ENCODE results near the gene RNFT2.
"Not testable (repeated sequence)": the region's sequence is repeated elsewhere in the genome, so short reads cannot be mapped to it uniquely, and the experiment has no call there.

The RNFT2 gene

GRCh38 chr12:116745554-116745953, 7.4 kb downstream of the RNFT2 start:
- no peak for DNase-seq

DNA sequence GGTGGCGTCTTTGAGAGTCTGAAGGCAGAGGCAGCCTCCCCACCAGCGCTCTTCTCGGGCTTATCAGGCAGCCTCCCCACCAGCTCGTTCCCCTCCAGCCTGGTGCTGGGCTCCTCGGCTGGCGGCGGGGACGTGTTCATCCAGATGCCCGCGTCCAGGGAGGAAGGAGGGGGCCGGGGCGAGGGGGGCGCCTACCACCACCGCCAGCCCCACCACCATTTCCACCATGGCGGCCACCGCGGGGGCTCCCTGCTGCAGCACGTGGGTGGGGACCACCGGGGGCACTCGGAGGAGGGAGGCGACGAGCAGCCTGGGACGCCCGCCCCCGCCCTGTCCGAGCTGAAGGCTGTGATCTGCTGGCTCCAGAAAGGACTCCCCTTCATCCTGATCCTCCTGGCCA, 11.8 kb downstream of the RNFT2 start:
- DNase-seq: no peak

GRCh38 chr12:116750298-116750697, 12.2 kb downstream of the RNFT2 start:
- no peak for DNase-seq

- DNase-seq: not testable (repeated sequence)
Measured at GRCh38 chr12:116754097-116754496, 16.0 kb downstream of the RNFT2 start.

DNA sequence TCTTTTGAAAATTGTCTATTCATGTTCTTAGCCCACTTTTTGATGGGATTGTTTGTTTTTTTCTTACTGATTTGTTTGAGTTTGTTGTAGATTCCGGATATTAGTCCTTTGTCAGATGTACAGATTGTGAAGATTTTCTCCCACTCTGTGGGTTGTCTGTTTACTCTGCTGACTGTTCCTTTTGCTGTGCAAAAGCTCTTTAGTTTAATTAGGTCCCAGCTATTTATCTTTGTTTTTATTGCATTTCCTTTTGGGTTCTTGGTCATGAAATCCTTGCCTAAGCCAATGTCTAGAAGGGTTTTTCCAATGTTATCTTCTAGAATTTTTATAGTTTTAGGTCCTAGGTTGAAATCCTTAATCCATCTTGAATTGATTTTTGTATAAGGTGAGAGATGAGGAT, 16.7 kb downstream of the RNFT2 start:
- DNase-seq: not testable (repeated sequence)

DNA sequence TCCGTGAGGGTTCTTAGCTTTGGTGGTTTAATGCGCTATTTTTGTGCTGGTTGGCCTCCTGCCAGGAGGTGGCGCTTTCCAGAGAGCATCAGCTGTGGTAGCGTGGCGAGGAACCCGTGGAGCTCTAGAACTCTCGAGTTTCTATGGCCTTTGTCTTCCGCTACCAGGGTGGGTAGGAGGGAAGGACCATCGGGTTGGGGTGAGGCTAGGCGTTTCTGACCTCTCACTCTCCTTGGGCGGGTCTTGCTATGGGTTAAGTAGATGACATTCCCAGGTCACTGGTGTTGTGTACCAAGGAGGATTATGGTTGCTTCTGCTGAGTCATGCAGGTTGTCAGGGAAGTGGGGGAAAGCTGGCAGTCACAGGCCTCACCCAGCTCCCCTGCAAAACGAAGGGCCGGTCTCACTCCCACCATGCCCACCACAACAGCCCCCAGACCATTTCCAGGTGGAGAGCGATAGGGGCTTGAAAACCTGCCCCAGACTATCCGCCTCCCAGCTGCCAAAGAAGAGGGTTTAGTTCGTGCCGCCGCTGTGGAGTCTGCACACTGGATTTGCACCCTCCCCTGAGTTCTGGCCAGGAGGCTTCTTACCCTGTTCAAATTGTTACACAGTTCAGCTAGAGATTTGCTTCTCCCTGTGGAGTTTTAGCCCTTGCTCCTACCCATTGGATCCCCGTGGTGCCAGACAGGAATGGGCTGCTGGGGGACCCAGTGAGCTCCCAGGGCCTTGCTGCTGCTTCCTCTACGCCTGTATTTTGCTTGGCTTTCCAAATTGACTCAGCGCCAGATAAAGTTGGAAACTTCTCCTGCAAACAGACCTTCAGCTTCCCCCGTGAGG, 21.9 kb downstream of the RNFT2 start:
- DNase-seq: no peak

GRCh38 chr12:116760622-116761020, 22.5 kb downstream of the RNFT2 start:
- no peak for DNase-seq

GRCh38 chr12:116761499-116761898, 23.4 kb downstream of the RNFT2 start:
- DNase-seq: no peak

- no peak for DNase-seq
Measured at GRCh38 chr12:116765271-116765670, 27.2 kb downstream of the RNFT2 start.

DNA sequence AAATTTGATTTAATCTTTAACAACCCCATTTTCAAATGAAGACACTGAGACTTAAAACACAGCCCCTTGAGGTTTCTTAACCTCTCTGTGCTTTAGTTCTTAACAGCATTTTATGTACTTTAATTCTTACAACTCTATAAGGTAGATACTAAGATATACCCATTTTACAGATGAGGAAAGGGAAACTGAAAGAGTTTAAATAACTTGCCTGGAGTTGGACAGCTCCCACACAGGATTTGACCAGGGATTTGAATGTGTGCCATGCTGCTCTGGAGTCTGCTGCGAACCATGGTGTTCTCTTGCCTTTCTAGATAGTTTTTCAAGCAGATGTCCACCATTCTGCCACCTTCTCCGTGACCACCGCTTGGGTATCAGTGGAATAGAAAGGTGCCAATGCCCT, 28.2 kb downstream of the RNFT2 start:
- DNase-seq: no peak

- no peak for DNase-seq
Measured at GRCh38 chr12:116766746-116767145, 28.6 kb downstream of the RNFT2 start.

DNA sequence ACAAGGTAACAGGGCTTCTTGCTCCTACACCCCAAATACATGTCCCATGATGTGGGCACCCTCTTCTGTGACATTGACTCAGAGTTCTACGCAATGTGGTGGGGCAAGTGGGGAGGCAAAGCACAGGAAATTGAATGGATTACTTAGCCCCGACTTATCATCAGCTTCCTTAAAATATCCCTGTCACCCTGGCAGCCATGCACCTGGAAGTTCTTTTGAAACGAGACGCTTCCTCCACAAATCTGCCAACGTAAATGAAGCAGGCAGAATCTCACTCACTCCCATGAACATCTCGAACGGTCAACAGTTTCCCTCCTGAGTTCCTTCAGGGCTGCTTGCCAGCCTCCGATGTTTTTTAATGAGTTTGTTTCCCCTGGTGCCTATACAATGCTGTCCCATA, 33.5 kb downstream of the RNFT2 start:
- DNase-seq: no peak

GRCh38 chr12:116773276-116773731, 35.2 kb downstream of the RNFT2 start:
- DNase-seq: no peak

DNA sequence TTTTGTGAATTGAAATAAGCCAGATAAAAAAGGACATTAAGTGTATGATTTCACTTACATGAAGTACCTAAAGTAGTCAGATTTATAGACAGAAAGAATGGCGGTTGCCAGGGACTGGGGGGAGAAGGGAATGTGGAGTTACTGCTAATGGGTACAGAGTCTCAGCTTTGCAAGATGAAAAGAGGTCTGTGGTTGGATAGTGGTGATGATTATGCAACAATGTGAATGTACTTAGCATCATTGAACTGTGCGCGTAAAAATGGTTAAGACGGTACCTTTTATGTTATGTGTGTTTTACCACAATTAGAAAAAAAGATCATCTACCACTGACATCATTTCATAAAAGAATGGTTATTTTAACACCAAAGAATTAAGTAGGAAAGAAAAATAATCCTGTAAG, 35.9 kb downstream of the RNFT2 start:
- no peak for DNase-seq

GRCh38 chr12:116777245-116777644, 39.1 kb downstream of the RNFT2 start:
- no peak for DNase-seq

DNA sequence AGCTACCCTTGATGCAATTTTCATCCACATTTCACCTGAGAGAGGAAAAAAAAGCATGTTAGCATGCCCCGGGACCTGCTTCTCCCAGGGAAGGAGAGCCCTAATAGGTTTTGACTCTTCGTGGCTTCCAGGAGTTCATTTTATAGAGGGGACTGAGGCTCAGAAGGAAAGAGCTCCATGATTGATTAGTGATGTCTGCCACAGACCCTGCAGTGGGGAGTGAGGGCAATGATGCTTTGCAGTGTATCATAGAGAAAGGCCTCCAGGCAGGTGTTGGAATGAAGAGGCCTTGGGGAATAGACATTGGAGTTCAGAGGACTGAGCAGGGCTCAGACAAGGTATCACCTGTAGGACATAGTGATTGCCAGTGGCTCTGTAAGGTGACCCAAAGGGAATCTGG, 41.5 kb downstream of the RNFT2 start:
- no peak for DNase-seq

GRCh38 chr12:116780942-116781341, 42.8 kb downstream of the RNFT2 start:
- DNase-seq: no peak

DNA sequence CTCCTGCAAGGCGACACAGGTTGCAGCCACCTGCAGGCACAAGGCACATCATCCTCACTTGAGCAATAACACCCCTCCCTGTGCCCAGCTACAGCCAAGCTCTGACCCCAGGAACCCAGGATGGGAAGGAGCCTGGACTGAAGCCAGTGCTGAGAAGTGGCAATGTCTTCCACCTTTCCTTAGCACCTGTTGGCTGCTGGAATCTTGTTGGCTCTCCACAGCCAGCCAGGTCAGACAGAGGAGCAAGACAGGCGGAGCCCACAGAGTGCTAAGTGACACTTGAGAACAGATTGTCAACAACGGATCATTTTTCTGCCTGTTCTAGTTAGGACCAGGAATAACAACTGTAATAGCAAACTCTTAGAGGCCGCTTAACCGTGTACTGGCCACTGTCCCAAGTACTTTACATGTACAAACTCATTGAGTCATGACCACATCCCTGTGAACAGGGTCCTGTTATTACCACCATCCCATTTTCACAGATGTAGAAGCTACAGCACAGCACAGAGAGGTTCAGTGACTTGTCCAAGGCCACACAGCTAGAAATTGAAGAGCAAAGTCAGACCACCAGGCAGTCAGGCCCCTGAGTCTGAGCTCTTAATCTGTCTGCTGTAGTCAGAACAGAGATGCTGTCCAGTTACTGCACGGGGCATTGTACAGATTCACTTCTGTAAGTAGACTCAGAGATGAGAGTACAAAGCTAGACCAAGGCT, 45.6 kb downstream of the RNFT2 start:
- no peak for DNase-seq

DNA sequence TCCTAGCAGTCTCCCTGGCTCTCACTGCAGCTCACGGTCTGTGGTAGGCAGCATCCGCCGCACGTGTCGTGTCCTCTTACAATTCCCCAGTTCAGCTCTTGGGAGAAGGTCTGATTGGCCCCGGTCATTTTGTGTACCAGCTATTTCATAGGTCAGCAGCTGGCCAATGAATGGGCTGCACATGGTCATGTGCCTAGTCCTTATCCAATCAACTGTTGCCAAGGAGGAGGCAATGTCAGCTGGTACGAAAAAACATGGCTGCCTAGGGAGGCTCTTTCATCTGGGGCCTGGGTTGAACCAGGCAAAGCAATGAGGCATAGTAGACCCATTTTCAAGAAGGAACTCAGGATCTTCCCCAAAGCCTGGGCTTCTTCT, 46.1 kb downstream of the RNFT2 start:
- no peak for DNase-seq

DNA sequence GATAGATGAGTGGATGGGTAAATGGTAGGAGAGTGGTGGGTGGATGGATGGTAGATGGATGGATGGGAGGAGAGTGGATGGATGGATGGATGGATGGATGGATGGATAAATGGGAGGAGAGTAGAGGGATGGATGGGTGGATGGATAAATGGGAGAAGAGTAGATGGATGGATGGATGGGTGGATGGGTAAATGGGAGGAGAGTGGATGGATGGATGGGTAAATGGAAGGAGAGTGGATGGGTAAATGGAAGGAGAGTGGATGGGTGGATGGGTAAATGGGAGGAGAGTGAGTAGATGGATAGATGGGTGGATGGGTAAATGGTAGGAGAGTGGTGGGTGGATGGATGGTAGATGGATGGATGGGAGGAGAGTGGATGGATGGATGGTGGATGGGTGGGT, 51.4 kb downstream of the RNFT2 start:
- not testable (repeated sequence) for DNase-seq

DNA sequence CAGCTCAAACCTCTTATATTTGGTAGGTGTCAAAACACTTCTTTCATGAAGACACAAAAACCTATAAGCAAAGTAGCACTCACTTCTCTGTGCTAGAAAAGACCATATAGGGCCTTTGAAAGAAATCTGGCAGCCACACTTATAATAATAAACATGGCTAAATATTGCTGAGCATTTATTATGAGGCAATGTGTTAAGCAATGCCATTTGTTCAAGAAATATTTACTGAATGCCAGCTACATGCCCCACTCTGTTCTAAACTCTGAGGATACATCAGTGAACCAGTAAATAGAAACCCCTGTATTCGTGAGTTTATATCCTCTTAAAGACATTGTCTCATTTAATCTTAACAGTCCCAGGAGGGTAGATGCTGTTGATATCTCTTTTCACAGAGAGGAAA, 52.0 kb downstream of the RNFT2 start:
- DNase-seq: no peak

- DNase-seq: no peak
Measured at GRCh38 chr12:116792403-116792802, 54.3 kb downstream of the RNFT2 start.

GRCh38 chr12:116794725-116795124, 56.6 kb downstream of the RNFT2 start:
- DNase-seq: no peak

DNA sequence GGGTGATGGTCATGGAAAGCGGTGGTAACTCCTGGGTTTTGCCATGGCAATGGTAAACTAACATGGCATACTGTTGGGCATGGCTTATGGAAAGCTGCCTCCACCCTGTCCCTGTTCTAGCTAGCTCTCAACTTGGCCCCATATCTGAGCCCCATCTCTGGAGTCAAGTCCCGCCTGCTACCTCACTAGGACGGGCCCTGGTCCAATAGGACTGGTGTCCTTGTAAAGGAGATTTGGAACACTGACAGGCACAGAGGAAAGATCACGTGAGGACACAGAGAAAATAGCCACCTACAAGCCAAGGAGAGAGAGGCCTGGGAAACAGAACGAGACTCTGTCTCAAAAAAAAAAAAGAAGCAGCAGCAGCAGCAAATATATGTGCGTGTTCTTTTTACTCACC, 59.8 kb downstream of the RNFT2 start:
- DNase-seq: no peak

Data from midbrain (tissue), 1 donor.